ENCODE results near the gene PRRT2.
"Not testable (repeated sequence)": the region's sequence is repeated elsewhere in the genome, so short reads cannot be mapped to it uniquely, and the experiment has no call there.

PRRT2 gene

GRCh38 chr16:29790949-29791844, 20.8 kb upstream of the PRRT2 start:
- DNase-seq: no peak

GRCh38 chr16:29791845-29792807, 19.9 kb upstream of the PRRT2 start:
- DNase-seq: no peak

GRCh38 chr16:29793153-29793552, 18.8 kb upstream of the PRRT2 start:
- DNase-seq: not testable (repeated sequence)

- DNase-seq: no peak
Observed at GRCh38 chr16:29794231-29794710, 17.7 kb upstream of the PRRT2 start.

- DNase-seq: no peak
Observed at GRCh38 chr16:29802416-29802935, 9.5 kb upstream of the PRRT2 start.

- no peak for DNase-seq
Observed at GRCh38 chr16:29804020-29804419, 8.0 kb upstream of the PRRT2 start.

GRCh38 chr16:29804455-29805231, 7.3 kb upstream of the PRRT2 start:
- DNase-seq: peak; percentile 44

GRCh38 chr16:29805232-29806098, 6.5 kb upstream of the PRRT2 start:
- DNase-seq: peak; percentile 91

- no peak for DNase-seq
Observed at GRCh38 chr16:29806099-29806579, 5.9 kb upstream of the PRRT2 start, which contains the start of gene MAZ. MAZ (plus strand) TSS chr16:29806529; CDS start chr16:29806702, 173 bp downstream.

- no peak for DNase-seq
Observed at GRCh38 chr16:29806641-29807425, 5.2 kb upstream of the PRRT2 start.

- DNase-seq: peak; percentile 60
Observed at GRCh38 chr16:29807426-29808218, 4.4 kb upstream of the PRRT2 start.

- DNase-seq: no peak
Observed at GRCh38 chr16:29808219-29808900, 3.6 kb upstream of the PRRT2 start.

GRCh38 chr16:29809031-29809747, 2.8 kb upstream of the PRRT2 start:
- DNase-seq: no peak

GRCh38 chr16:29809850-29810698, 1.9 kb upstream of the PRRT2 start:
- no peak for DNase-seq

GRCh38 chr16:29810699-29811169, 1.3 kb upstream of the PRRT2 start:
- DNase-seq: no peak

- peak; percentile 42 for DNase-seq
Observed at GRCh38 chr16:29811170-29811895, 660 bp upstream of the PRRT2 start.
